Prostate gland (tissue), 2 donors: ENCODE results near the gene NEURL1B.
A peak's percentile ranks its signal among the peaks of the same experiment; 100 is the strongest.

Experiments used
- POLR2A ChIP-seq: fragments of 450-650 bp; IDR thresholded peaks from one replicate; pipeline ENCODE4 v1.6.1; 2016; ENCODE audit warnings: antibody characterized with exemption, mild to moderate bottlenecking
- TF ChIP-seq, protein P1 (sequence below), 4 experiments: fragments of 200-600 bp in 2 of 4; fragments of 450-650 bp in 2 of 4; sonication (generic) in 2 of 4; IDR thresholded peaks; 1 replicate in 3 of 4; 2 replicates in 1 of 4; pipeline ENCODE4 v1.5.1; 2016 to 2019; ENCODE audit warnings: antibody characterized with exemption in 4 of 4, mild to moderate bottlenecking in 2 of 4, moderate library complexity in 2 of 4

DNA sequence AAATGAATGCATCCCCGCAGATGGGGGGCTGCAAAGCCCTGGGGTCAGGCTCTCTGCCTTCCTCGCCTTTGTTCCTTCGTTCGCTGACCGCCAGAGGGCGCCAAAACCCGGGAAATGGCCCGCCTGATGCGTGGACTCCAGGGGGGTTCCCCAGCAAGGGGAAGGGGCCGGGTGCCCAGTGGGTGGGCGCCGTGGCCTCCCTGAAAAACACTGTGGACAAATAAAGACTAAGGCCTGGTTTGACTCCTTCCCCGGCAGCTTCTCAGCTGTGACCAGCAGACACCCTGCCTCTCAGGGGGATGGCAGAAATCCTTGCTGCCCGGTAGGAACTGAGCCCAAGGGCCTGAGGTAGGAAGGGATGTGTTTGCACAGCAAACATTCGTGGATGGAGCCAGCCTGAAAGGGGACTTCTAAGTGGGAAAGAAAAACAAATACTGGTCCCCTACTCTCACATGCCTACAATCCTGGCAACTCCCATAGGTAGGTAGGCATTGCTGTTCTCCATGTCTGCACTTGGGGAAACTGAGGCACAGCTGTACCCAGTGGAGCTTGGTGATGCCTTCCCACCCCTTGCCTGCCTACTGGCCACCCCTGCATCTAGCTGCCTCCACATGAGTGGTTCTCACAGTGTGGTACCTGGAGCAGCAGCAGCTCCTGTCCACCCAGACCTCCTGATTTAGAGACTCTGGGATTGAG is 72.2 kb downstream of the NEURL1B start:
- TF ChIP-seq, protein P1, sequence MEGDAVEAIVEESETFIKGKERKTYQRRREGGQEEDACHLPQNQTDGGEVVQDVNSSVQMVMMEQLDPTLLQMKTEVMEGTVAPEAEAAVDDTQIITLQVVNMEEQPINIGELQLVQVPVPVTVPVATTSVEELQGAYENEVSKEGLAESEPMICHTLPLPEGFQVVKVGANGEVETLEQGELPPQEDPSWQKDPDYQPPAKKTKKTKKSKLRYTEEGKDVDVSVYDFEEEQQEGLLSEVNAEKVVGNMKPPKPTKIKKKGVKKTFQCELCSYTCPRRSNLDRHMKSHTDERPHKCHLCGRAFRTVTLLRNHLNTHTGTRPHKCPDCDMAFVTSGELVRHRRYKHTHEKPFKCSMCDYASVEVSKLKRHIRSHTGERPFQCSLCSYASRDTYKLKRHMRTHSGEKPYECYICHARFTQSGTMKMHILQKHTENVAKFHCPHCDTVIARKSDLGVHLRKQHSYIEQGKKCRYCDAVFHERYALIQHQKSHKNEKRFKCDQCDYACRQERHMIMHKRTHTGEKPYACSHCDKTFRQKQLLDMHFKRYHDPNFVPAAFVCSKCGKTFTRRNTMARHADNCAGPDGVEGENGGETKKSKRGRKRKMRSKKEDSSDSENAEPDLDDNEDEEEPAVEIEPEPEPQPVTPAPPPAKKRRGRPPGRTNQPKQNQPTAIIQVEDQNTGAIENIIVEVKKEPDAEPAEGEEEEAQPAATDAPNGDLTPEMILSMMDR (IDR thresholded peaks at IDR 0.05) = peak; percentile 85 to 93 (median 92)
- no peak for TF ChIP-seq POLR2A
